Stimulated activated CD4-positive, alpha-beta T cell treated with anti-CD3 and anti-CD28 coated beads, TNF-alpha, amount 100 ng/mL, for 24 hours (primary cell): Measurements from ENCODE around the gene DIPK1A.
A peak's percentile ranks its signal among the peaks of the same experiment; 100 is the strongest.

ENCODE experiments used
- DNase-seq, 3 experiments: peaks; one replicate each; pipeline ENCODE4 v3.0.0-alpha.2; 2020; ENCODE audit warnings: low read depth in 3 of 3

Gene DIPK1A

DNA sequence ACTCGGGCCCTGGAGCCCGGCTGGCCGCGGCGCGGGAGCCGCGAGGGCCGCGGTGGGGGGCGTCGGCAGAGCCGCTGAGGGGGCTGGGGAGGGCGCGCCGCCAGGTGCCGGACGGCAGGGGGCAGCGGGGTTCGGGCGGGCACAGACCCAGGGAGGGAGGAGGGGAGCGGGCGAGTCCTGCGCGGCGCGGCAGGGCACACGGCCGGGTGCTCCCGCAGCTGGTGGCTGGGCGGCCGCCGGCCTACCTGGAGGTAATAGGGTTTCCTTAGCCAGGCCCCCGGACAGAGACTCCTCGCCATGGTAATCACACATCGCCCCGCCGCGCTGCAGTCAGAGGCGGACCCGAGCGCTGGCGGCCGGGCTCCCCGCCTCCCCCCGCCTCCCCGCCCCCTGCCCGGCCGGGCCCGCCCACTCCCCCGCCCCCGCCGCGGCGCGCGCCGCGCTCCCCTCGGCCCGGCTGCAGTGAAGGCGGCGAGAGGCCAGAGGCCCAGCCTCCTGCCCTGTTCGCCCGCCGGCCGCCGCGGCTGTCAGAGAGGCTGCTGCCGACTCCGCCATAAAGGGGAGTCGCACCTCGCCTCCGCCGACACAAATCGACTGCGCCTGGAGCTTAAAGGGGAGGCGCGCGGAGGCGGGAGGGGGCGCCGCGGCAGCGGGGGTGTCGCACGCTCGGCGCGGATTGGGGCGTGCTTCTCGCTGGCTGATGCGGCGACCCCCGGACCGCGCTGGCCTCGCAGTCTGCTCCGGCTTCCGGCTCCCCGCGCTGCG is at the start of gene DIPK1A:
DIPK1A (minus strand) TSS at position 332 of the 765 bp plus-strand sequence; CDS start at position 299, 33 bp downstream.
- peak; percentile 41 to 65 (median 47) for DNase-seq

- no peak for DNase-seq
Observed at GRCh38 chr1:93007941-93008577, 46.8 kb upstream of the DIPK1A start.

DNA sequence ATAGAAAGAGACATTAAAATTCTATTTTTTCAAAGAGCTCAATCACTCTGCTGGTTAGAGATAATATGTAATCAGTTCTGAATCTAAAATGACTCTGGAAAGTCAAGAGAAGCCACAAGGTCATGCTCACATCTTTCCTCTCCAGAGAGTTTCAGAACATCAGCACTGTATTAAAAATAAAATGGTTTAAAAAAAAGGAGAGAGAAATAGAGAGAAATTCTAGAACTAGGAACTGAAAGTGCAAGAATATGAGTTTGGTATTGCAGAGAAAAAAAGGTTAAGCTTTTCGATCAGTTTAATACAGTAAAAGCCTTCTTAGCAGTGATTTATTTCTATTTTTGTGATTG is 44.0 kb upstream of the DIPK1A start:
- DNase-seq: no peak

- DNase-seq: no peak
Observed at GRCh38 chr1:93004566-93005251, 43.4 kb upstream of the DIPK1A start.

DNA sequence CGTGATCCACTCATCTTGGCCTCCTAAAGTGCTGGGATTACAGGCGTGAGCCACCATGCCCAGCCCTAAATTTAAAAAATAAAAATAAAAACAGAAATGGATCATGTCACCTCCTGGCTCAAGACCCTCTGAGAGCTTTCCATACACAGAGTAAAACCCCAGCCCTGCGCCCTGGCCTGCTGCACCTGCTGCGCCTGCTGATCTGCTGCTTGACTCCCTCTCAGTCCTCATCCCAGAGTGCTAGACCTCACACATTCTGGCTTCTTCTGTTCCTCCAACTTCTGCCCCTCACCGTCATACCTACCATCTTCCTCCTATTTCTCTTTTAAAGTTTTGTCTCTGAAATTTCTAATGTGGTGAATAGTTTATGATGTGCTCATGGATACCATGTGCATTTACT is 42.7 kb upstream of the DIPK1A start:
- DNase-seq: no peak

GRCh38 chr1:93002781-93003180 is 41.5 kb upstream of the DIPK1A start:
- no peak for DNase-seq

DNA sequence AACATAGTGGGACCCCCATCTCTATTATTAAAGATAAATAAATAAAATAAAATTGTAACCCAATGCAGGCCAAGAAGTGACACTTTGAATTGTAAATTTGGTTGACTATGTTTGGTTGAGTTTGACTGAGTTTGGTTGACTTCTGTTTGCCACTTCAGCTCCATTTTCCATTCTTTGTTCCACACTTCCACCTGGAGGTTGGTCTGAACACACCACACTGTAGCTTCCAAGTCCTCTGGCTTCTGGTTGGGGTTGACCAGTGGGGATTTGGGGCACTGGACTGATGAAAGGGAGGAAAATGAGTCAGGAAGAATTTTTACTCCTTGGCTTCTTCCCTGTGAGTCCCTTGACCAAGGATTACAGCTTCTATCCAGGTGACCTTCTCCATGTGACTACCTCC is 40.6 kb upstream of the DIPK1A start:
- DNase-seq: no peak

- DNase-seq: no peak
Observed at GRCh38 chr1:93000751-93001175, 39.5 kb upstream of the DIPK1A start.

DNA sequence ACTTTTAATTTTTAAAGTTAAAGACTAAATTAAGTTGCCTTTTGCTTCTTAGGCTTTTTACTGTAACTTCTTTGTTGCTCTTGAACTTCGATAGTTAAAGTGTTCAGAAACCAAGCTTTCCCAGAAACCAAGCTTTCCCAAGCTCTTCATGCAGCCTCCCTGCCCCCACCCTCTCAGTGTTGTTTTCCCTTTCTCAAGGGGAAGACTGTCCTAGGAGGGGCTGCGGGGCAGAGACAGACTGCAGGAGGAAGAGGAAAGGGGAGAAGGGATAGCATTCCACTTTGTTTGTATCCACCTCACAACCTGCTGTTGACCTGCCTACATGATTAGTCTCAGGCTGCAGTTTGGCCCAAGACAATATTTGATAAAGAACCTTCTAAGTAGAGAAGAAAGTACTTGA is 39.0 kb upstream of the DIPK1A start:
- no peak for DNase-seq

GRCh38 chr1:92998821-92999220 is 37.6 kb upstream of the DIPK1A start:
- DNase-seq: no peak

DNA sequence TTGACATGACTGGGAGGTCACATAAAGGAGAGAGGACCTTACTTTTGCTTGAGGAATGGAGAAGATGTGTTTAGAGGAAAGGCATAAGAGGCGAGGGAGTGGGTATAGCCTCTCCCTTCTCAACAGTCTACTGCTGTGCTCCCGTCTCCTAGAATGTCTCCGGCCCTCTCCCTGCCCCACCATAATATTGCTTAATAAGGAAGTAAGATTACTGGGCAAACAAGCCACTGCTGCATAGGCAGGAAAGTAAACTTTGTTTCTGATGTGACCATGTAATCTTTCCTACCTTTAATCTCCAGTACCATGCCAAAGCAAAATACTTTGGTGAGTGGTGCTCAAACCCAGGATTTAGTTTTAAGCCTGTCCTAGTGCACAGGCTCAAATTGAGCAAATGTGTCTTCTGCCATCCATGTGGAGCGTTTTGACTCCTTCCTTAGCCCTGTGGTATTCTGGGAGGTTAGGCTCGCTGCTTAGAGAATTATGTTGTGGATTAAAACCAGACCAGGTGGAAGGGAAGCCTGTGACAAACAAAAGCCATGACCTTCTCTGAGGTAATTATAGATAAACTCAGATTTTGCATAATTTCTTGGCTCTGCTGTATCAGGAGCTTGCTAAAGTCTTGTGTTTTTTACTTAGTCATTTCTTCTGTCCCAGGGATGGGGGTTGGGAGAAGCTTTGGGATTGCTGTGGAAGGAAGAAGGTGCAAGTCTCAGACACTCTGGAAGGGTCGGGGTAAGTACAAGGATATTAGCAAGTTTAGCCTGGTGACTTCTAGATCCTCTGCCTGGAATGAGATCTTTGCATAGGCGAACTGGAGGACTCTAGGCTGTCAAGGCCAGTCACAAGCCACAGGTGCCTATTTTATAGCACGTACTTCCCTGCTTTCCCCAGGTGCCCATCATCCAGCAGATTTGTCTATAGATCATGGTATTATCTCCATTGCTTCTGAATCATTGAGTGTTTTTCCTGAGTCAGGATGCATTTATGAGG is 34.5 kb upstream of the DIPK1A start:
- no peak for DNase-seq

DNA sequence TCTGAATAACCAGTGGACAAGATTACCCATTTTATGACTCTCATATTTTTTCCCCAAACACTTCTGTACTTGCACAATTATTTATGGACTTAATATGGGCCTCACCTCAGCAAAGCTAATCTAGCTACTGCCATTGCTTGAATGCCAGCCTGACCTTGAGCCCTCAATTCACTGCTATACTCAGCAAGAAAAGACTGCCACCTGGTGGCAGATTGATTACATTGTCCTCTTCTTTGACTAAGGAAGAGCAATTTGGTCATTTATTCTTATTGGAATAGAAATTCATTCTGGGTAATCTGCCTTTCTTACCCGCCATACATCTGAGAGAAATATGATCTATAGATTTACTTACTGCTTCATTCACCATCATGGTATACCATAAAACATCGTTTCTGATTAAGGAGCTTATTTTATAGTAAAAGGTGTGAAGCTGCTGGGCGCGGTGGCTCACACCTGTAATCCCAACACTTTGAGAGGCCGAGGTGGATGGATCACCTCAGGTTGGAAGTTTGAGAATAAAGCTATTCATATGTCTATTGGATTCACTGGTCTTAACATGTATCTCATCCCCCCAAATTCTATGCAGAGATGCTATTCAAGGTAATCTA is 32.9 kb upstream of the DIPK1A start:
- peak; percentile 35 to 76 (median 44) for DNase-seq

GRCh38 chr1:92993581-92993980 is 32.3 kb upstream of the DIPK1A start:
- no peak for DNase-seq

- no peak for DNase-seq
Observed at GRCh38 chr1:92992877-92993276, 31.6 kb upstream of the DIPK1A start.

GRCh38 chr1:92992054-92992453 is 30.8 kb upstream of the DIPK1A start:
- no peak for DNase-seq

DNA sequence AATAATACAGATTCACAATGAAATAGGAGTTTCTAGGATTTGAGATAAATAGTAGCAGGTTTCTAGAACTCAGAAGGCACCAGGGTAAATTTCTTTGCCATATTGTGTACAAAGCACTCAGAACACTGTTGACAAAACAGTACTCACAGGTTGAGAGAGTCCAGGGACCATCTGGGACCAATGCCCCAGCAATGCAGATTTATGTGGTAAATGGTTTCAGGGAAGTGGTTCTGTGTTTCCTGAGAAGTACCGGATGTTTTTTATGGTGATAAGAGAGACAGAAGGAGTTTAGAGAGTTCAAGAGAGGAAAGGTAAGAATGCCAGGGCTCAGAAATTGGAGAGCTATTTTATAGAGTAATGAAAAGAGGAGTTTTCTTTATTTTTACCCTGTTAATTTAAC is 29.6 kb upstream of the DIPK1A start:
- no peak for DNase-seq

DNA sequence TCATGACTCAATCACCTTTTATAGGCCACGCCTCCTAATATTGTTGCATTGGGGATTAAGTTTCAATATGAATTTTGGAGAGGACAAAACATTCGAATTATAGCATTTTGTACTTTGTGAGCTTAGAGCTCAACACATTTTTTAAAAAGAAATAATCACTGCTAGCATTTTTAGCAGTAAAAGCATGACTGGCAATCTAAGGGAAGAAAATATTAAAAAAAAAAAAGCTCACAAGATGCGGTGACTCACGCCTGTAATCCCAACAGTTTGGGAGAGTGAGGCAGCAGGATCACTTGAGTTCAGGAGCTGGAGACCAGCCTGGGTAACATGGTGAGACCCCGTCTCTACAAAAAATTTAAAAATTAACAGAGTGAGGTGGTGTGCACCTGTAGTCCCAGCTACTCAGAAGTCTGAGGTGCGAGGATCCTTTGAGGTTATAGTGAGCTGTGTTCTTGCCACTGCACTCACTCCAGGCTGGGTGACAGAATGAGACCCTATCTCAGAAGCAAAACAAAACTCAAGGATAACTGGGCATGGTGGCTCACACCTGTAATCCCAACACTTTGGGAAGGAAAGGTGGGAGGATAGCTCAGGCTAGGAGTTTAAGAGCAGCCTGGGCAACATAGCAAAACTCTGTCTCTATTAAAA is 28.8 kb upstream of the DIPK1A start:
- DNase-seq: no peak

GRCh38 chr1:92989253-92989652 is 28.0 kb upstream of the DIPK1A start:
- DNase-seq: no peak

GRCh38 chr1:92987462-92987861 is 26.2 kb upstream of the DIPK1A start:
- DNase-seq: no peak

GRCh38 chr1:92985101-92985500 is 23.8 kb upstream of the DIPK1A start:
- no peak for DNase-seq
